ENCODE data around the gene CDH23. TPM values are rescaled to one million over a fixed set of nuclear protein-coding genes. Genes with fewer than 3 reads are reported as not detected.
A peak's percentile ranks its signal among the peaks of the same experiment; 100 is the strongest.

Gene CDH23
- total and polyA plus RNA-seq, 9 of the 15 experiments (the other 6 are each of a cell fraction or from before 2014, with no cell fraction given) = 0.18 to 1.2 (median 0.47) TPM

- no peak; the same call in 1 of the 2 replicates for TF ChIP-seq REST (IDR thresholded peaks at IDR 0.05; ENCODE audit: borderline replicate concordance)
- TF ChIP-seq REST (CRISPR knock-in tag; IDR thresholded peaks at IDR 0.05; ENCODE audit: low read depth) = no peak
- 0 out of 2 replicates have a peak, but pooled peaks have one; percentile 42 for TF ChIP-seq SMARCA5 (IDR thresholded peaks at IDR 0.05)
- peak; percentile 43 for TF ChIP-seq E2F8 (IDR thresholded peaks at IDR 0.05; ENCODE audit: low read depth, partially characterized antibody)
- no peak for TF ChIP-seq ZSCAN32 (CRISPR knock-in tag; IDR thresholded peaks at IDR 0.05)
- TF ChIP-seq CHAMP1 (IDR thresholded peaks at IDR 0.05) = no peak
- no peak for TF ChIP-seq BCL6 (CRISPR knock-in tag; IDR thresholded peaks at IDR 0.05)
- no peak for TF ChIP-seq BCLAF1 (IDR thresholded peaks at IDR 0.05; ENCODE audit: borderline replicate concordance in 1 of 2, control insufficient read depth in 1 of 2, low read depth in 2 of 2, low read length in 1 of 2)
- TF ChIP-seq SP1 (CRISPR knock-in tag; IDR thresholded peaks at IDR 0.05) = 0 out of 2 replicates have a peak, but pooled peaks have one; percentile 23
- TF ChIP-seq FOSL1 (tag; conservative IDR thresholded peaks at IDR 0.05) = no peak
Observed at GRCh38 chr10:71635251-71635866, 238.6 kb downstream of the CDH23 start (continued).
